Fibroblast of skin of right biceps (primary cell): ENCODE results near the gene UROD.
"Not testable (repeated sequence)": the region's sequence is repeated elsewhere in the genome, so short reads cannot be mapped to it uniquely, and the experiment has no call there.

Experiments
- DNase-seq: peaks from one replicate; pipeline ENCODE4 v3.0.0-alpha.2; 2013

UROD gene

GRCh38 chr1:45043094-45043493 lies 31.0 kb downstream of the UROD start:
- no peak for DNase-seq

DNA sequence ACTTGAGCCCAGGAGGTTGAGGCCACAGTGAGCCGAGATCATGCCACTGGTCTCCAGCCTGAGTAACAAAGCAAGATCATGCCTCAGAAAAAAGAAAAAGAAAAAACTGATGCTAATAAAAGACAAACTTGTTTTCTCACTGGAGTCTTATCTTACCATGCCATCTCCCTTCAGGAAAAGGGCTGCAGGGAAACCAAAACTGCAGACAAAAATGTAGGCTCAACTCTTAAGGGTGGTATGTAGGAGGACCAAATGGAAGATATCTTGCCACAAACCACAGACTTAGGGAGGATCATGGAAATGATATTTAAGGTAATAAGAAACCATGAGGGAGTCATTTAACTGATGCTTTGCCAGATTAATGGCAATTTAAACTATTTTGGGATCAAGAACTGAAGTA lies 32.9 kb downstream of the UROD start:
- no peak for DNase-seq

DNA sequence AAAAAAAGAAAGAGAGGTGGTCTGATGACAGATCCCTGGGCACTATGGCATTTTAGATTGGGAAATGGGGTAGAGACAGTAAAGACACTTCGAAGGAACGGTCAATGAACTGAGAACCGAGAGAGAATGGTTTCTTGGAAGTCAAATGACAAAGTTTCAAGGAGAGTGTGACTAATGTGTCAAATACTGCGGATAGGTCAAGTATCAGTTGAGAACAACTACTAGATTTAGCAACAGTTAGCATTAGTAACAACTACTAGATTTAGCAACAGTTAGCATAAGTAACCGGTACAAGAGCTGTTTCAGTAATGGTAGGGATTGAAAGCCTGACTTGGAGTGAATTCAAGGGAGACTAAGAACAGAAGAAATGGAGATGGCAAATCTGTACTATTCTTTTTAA lies 35.0 kb downstream of the UROD start:
- DNase-seq, result no peak

- no peak for DNase-seq
Observed at GRCh38 chr1:45051005-45051772, 39.1 kb downstream of the UROD start.

DNA sequence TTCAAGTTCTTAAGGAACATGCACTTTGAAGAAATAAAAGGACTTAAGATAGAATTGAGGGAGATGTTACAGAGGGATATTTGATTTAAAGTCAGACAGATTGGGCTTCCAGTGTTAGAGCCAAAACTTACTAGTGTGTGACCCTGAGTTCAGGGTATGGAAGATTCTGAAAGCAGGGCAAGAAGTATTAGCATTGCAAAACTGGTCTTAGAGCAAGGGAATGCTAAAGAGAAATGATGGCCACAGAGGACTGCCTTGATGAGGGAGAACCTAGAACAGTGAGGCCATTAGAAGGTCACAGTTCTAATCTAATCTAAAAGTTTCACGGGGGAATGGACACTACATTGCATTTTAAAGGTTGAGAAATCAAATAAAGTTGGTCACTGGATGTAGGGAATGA lies 45.5 kb downstream of the UROD start:
- DNase-seq, result no peak

- DNase-seq, result no peak
Observed at GRCh38 chr1:45059829-45060228, 47.8 kb downstream of the UROD start.

DNA sequence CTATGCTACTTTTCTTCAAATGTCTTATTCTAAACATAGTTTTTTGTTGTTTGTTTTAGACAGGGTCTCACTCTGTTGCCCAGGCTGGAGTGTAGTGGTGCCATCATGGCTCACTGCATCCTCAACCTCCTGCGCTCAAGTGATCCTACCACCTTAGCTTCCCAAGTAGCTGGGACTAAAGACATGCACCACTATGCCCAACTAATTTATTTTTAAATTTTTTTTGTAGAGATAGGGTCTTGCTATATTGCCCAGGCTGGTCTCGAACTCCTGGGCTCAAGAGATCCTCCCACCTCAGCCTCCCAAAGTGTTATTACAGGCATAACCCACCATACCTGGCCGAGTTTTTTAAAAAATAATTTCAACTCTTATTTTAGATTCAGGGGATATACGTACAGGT lies 50.4 kb downstream of the UROD start:
- not testable (repeated sequence) for DNase-seq

DNA sequence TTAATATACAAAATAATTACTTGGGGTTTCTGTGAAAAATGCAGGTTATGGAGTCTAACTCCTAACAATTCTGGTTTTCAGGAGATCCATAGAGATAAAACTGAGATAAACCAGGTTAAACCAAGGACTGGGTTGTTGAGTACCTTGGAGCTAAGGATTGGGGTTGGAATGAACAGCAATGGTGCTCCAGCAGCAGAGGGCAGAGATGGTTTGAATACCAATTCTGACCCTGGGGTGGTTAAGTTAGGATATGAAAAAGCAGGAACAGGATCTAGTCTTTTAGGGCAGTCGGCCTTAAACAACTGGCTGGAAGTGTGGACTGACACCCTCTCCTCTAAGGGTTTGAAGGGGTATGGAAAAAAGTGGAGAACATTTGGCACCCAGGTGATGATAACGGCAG lies 53.0 kb downstream of the UROD start:
- DNase-seq, result no peak
